Measurements from ENCODE around the gene SP6.

The SP6 gene

GRCh38 chr17:47812146-47812920 lies 38.6 kb downstream of the SP6 start:
- no peak for DNase-seq (ENCODE audit: low read depth, low spot score)

GRCh38 chr17:47811709-47812108 lies 39.3 kb downstream of the SP6 start:
- no peak for DNase-seq (ENCODE audit: low read depth, low spot score)

GRCh38 chr17:47810901-47811635 lies 39.9 kb downstream of the SP6 start:
- no peak for DNase-seq (ENCODE audit: low read depth, low spot score)

GRCh38 chr17:47810200-47810821 lies 40.7 kb downstream of the SP6 start:
- no peak for DNase-seq (ENCODE audit: low read depth, low spot score)

- no peak for DNase-seq (ENCODE audit: low read depth, low spot score)
Measured at GRCh38 chr17:47808830-47809480, 42.0 kb downstream of the SP6 start.

GRCh38 chr17:47808036-47808829 lies 42.7 kb downstream of the SP6 start:
- DNase-seq (ENCODE audit: low read depth, low spot score), result no peak

- DNase-seq (ENCODE audit: low read depth, low spot score), result no peak
Measured at GRCh38 chr17:47807421-47807820, 43.5 kb downstream of the SP6 start.

- no peak for DNase-seq (ENCODE audit: low read depth, low spot score)
Measured at GRCh38 chr17:47806913-47807255, 44.1 kb downstream of the SP6 start.

- no peak for DNase-seq (ENCODE audit: low read depth, low spot score)
Measured at GRCh38 chr17:47806026-47806912, 44.7 kb downstream of the SP6 start.

- DNase-seq (ENCODE audit: low read depth, low spot score), result no peak
Measured at GRCh38 chr17:47804461-47804860, 46.5 kb downstream of the SP6 start.

GRCh38 chr17:47803751-47804150 lies 47.2 kb downstream of the SP6 start:
- DNase-seq (ENCODE audit: low read depth, low spot score), result no peak

- DNase-seq (ENCODE audit: low read depth, low spot score), result no peak
Measured at GRCh38 chr17:47803201-47803600, 47.8 kb downstream of the SP6 start.

GRCh38 chr17:47802341-47803022 lies 48.5 kb downstream of the SP6 start:
- no peak for DNase-seq (ENCODE audit: low read depth, low spot score)

- DNase-seq (ENCODE audit: low read depth, low spot score), result no peak
Measured at GRCh38 chr17:47801906-47802305, 49.1 kb downstream of the SP6 start.

GRCh38 chr17:47801176-47801765 lies 49.7 kb downstream of the SP6 start:
- no peak for DNase-seq (ENCODE audit: low read depth, low spot score)

GRCh38 chr17:47800686-47801085 lies 50.3 kb downstream of the SP6 start:
- no peak for DNase-seq (ENCODE audit: low read depth, low spot score)

GRCh38 chr17:47797797-47798196 lies 53.2 kb downstream of the SP6 start:
- DNase-seq (ENCODE audit: low read depth, low spot score), result no peak
